Measurements from ENCODE around the gene ORAI3. TPM values are rescaled to one million over a fixed set of nuclear protein-coding genes. Genes with fewer than 3 reads are reported as not detected.

ORAI3 gene
- polyA plus RNA-seq, 1 donor from 2014 or later, result 7.3 TPM

DNA sequence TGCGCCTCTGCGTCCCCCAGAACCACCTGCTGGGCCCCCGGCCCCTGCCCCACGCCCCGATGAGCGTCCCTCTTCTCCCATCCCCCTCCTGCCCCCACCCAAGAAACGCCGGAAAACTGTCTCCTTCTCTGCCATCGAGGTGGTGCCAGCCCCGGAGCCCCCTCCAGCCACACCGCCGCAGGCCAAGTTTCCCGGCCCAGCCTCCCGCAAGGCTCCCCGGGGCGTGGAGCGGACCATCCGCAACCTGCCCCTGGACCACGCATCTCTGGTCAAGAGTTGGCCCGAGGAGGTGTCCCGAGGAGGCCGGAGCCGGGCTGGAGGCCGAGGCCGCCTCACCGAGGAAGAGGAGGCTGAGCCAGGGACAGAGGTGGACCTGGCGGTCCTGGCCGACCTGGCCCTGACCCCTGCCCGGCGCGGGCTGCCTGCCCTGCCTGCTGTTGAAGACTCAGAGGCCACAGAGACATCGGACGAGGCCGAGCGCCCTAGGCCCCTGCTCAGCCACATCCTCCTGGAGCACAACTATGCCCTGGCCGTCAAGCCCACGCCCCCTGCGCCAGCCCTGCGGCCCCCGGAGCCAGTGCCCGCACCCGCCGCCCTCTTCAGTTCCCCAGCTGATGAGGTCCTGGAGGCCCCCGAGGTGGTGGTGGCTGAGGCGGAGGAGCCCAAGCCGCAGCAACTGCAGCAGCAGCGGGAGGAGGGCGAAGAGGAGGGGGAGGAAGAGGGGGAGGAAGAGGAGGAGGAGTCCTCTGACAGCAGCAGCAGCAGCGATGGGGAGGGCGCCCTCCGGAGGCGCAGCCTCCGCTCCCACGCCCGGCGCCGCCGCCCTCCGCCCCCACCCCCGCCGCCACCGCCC lies 30.5 kb downstream of the ORAI3 start:
- H3K9me2 ChIP-seq (ENCODE audit: insufficient read depth, low read length), result no peaks in the 10 kb centered on the region
- TF ChIP-seq RAD21 (conservative IDR thresholded peaks at IDR 0.05) (no peak), CTCF (IDR thresholded peaks at IDR 0.05; ENCODE audit: poor library complexity, severe bottlenecking) (no peak), POLR2AphosphoS5 (IDR thresholded peaks at IDR 0.05) (no peak)
- no peaks in the 10 kb centered on the region for H3K27me3 ChIP-seq (ENCODE audit: insufficient read depth, low read depth, low read length)
- no peaks in the 10 kb centered on the region for H3F3A ChIP-seq (ENCODE audit: insufficient read depth, low read length, poor library complexity, severe bottlenecking)
- no peaks in the 10 kb centered on the region for H3K36me3 ChIP-seq (ENCODE audit: insufficient read depth, low read length)
- no peaks in the 10 kb centered on the region for H4K20me1 ChIP-seq (ENCODE audit: insufficient read depth)
- no peak overlapping the region for H2AFZ ChIP-seq (ENCODE audit: low read depth, low read length)
- no peaks in the 10 kb centered on the region for H3K9me3 ChIP-seq (ENCODE audit: low read length)
- no peak overlapping the region for H3K4me2 ChIP-seq (ENCODE audit: low read length)
- no peaks in the 10 kb centered on the region for H3K79me2 ChIP-seq (replicated peaks; ENCODE audit: insufficient read depth, low read length)
- H3K27ac ChIP-seq (ENCODE audit: low read length), result no peak overlapping the region
- H3K9ac ChIP-seq (ENCODE audit: low read length), result no peak overlapping the region
- no peak overlapping the region for H3K4me3 ChIP-seq (ENCODE audit: low read length)

GRCh38 chr16:30980023-30980371 lies 31.1 kb downstream of the ORAI3 start:
- no peak overlapping the region for H3K4me2 ChIP-seq (ENCODE audit: low read length)
- H3K79me2 ChIP-seq (replicated peaks; ENCODE audit: insufficient read depth, low read length), result no peaks in the 10 kb centered on the region
- H3K9me3 ChIP-seq (ENCODE audit: low read length), result no peaks in the 10 kb centered on the region
- H3K27ac ChIP-seq (ENCODE audit: low read length), result no peak overlapping the region
- H3K36me3 ChIP-seq (ENCODE audit: insufficient read depth, low read length), result no peaks in the 10 kb centered on the region
- no peaks in the 10 kb centered on the region for H3F3A ChIP-seq (ENCODE audit: insufficient read depth, low read length, poor library complexity, severe bottlenecking)
- no peak overlapping the region for H2AFZ ChIP-seq (ENCODE audit: low read depth, low read length)
- H3K9me2 ChIP-seq (ENCODE audit: insufficient read depth, low read length), result no peaks in the 10 kb centered on the region
- no peaks in the 10 kb centered on the region for H4K20me1 ChIP-seq (ENCODE audit: insufficient read depth)
- TF ChIP-seq RAD21 (conservative IDR thresholded peaks at IDR 0.05) (no peak), CTCF (IDR thresholded peaks at IDR 0.05; ENCODE audit: poor library complexity, severe bottlenecking) (no peak)
- no peak overlapping the region for H3K9ac ChIP-seq (ENCODE audit: low read length)
- H3K27me3 ChIP-seq (ENCODE audit: insufficient read depth, low read depth, low read length), result no peaks in the 10 kb centered on the region
- no peak overlapping the region for H3K4me3 ChIP-seq (ENCODE audit: low read length)

DNA sequence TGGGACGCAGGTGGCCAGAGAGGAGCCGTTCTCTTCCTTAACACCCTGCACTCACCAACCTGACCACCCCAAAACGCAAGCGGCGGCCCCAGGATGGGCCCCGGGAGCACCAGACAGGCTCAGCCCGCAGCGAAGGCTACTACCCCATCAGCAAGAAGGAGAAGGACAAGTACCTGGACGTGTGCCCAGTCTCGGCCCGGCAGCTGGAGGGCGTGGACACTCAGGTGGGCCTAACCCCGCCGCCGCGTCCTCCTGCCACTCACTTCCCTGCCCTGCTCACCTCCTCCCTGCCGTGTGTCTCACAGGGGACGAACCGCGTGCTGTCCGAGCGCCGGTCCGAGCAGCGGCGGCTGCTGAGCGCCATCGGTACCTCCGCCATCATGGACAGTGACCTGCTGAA lies 31.6 kb downstream of the ORAI3 start:
- TF ChIP-seq TAF1 (IDR thresholded peaks at IDR 0.05; ENCODE audit: low read depth) (no peak), EZH2 (IDR thresholded peaks at IDR 0.05; ENCODE audit: borderline replicate concordance, insufficient read depth, low read length, poor library complexity, severe bottlenecking) (no peak), POLR2AphosphoS5 (IDR thresholded peaks at IDR 0.05) (no peak), REST (IDR thresholded peaks at IDR 0.05; ENCODE audit: borderline replicate concordance) (no peak), EP300 (conservative IDR thresholded peaks at IDR 0.05; ENCODE audit: poor library complexity, severe bottlenecking) (no peak), CTCF (IDR thresholded peaks at IDR 0.05; ENCODE audit: poor library complexity, severe bottlenecking) (no peak), RAD21 (conservative IDR thresholded peaks at IDR 0.05) (no peak)
- H3K9me2 ChIP-seq (ENCODE audit: insufficient read depth, low read length), result no peaks in the 10 kb centered on the region

More for the DNA sequence above, 31.6 kb downstream of the ORAI3 start:
- H3K27me3 ChIP-seq (ENCODE audit: insufficient read depth, low read depth, low read length), result no peaks in the 10 kb centered on the region
- no peak overlapping the region for H3K4me3 ChIP-seq (ENCODE audit: low read length)
- H3K4me2 ChIP-seq (ENCODE audit: low read length), result no peak overlapping the region
- H3K36me3 ChIP-seq (ENCODE audit: insufficient read depth, low read length), result no peaks in the 10 kb centered on the region
- no peaks in the 10 kb centered on the region for H4K20me1 ChIP-seq (ENCODE audit: insufficient read depth)
- H3K9ac ChIP-seq (ENCODE audit: low read length), result no peak overlapping the region
- H3K27ac ChIP-seq (ENCODE audit: low read length), result no peak overlapping the region
- H2AFZ ChIP-seq (ENCODE audit: low read depth, low read length), result no peak overlapping the region
- no peaks in the 10 kb centered on the region for H3F3A ChIP-seq (ENCODE audit: insufficient read depth, low read length, poor library complexity, severe bottlenecking)
- H3K9me3 ChIP-seq (ENCODE audit: low read length), result no peaks in the 10 kb centered on the region
- no peaks in the 10 kb centered on the region for H3K79me2 ChIP-seq (replicated peaks; ENCODE audit: insufficient read depth, low read length)
